Activated CD4-positive, alpha-beta T cell treated with anti-CD3 and anti-CD28 coated beads, Interleukin-2, Interleukin-6, amounts not matched to agents 100 ng/mL and 50 ng/mL, durations not matched to agents 16 hours and 8 hours (primary cell): ENCODE results near the gene CST2.
"Not testable (repeated sequence)": the region's sequence is repeated elsewhere in the genome, so short reads cannot be mapped to it uniquely, and the experiment has no call there.

ENCODE experiments used
- DNase-seq: peaks from one replicate; pipeline ENCODE4 v3.0.0-alpha.2; 2020

CST2 gene

GRCh38 chr20:23826541-23827021 lies at the start of gene CST2:
Gene CST2 (minus strand): TSS chr20:23826729. CDS start chr20:23826660, 69 bp downstream.
- DNase-seq, result no peak

DNA sequence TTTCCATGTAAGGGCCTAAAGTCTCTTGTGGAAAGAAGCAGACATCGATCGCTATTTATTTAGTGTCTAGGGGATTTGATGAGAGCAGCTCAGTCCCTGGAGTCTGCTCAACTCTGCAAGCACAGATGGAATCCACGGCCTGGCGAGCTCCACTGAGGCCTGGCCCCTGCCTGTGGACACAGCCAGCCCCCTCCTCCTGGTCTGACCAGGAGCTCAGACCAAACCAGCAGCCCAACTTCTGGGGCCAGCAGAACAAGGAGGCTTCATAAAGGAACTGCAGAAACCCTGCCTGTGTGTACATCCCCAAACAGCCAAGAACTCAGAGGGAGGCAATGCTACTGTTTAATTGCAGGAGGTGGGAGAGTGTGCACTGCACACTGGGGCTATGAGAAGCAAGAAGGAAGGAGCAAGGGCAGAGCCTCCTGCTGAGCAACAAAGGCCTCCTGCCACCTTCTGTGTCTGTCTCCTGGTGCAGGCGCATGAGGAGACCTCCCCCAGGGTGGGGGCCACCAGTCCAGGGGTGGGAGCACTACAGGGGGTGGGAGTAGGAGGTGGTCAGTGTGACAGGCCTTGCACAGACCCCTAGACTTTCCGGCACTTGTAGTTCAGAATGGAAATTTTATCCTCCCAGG lies 49.2 kb upstream of the CST2 start:
- DNase-seq, result no peak

DNA sequence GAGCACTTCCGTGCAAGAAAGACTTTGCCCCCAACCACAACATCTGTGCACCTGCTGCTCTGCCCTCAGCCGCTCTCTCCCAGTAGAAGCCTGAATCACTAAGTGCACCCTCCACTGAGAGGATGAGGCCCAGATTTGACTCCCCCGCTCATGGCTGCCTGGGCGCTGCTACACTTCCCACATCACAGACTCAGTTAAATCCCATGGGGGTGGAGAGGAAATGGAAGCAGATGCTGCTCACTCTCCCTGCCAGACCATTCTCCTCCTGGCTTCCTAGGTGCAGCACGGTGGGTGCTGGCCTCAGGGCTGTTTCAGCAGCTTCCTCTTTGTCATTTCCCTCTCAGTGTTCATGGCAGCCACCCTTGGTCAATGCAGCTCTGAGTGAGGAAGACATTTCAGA lies 48.2 kb upstream of the CST2 start:
- DNase-seq, result no peak

- no peak for DNase-seq
These were observed 47.0 kb upstream of the CST2 start for GRCh38 chr20:23873370-23874015.

DNA sequence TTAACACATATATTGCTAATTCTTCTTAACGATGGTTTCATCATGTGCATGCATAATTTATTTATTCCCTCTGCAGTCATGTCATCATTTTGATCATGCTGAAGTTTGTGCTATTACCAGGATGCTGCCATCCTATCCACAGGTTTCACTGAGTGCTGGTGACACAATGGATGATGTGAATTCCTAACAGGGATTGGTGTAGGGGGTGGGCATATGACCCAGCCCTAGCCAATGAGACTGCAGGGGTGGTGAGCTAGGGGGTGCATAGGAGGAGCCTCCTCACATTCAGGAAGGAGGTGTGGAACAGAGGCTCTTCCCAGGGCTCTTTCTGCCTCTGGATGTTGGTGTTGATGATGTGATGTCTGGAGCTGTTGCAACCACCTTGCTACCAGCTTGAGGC lies 45.5 kb upstream of the CST2 start:
- no peak for DNase-seq

DNA sequence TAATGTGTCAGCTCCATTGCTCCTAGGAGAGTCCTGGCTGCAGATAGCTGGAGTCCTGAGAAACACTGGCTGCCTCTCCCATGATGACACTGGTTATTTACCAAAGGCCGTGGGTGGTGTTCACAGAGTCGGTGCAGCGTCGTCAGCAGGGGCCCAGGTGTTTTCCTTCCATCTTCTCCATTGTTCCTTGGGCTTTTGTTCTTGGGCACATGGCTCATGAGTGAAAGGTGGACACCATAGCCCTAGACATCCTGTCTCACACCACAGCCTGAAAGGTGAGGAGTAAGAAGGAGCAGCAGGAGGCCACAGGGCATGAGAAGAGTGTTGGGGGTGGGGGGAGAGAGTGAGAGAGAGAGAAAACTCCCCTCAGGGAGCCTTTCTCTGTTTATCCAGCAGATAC lies 43.9 kb upstream of the CST2 start:
- DNase-seq, result no peak

DNA sequence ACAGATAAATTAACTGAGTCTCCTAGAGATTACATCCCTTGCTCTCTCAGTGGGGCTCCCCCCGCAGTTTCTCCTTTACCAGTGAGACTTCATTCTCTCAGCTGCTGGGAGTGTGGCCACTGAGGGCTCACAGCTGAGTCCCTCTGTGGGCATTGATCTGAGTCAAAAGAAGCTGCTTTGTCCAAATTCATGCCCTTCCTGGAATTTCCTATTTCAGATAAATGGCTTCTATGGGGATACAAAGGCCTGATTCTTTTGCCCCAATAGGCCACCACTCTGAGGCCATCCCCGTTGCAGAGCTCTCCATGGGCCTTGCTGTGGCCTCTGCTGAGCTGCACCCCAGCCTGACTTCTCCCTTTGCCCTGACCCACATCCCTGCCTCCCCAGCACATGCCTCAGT lies 43.0 kb upstream of the CST2 start:
- no peak for DNase-seq

DNA sequence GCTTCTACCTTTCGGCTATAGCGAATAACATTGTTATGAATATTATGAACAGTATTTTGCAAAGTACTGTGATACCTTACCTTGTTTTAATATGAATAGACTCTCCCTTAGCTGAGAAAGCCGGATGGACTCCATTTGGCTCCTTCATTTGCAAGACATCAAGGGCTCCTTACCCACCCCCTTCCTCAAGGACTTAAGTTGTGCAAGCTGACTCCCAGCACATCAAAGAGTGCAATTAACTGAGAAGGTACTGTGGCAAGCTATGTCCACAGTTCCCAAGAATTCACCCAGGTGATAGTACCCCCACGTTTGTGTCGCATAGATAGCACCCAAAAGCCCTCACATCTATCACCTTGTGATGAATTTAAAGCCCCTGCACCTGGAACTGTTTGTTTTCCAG lies 41.8 kb upstream of the CST2 start:
- DNase-seq, result no peak

DNA sequence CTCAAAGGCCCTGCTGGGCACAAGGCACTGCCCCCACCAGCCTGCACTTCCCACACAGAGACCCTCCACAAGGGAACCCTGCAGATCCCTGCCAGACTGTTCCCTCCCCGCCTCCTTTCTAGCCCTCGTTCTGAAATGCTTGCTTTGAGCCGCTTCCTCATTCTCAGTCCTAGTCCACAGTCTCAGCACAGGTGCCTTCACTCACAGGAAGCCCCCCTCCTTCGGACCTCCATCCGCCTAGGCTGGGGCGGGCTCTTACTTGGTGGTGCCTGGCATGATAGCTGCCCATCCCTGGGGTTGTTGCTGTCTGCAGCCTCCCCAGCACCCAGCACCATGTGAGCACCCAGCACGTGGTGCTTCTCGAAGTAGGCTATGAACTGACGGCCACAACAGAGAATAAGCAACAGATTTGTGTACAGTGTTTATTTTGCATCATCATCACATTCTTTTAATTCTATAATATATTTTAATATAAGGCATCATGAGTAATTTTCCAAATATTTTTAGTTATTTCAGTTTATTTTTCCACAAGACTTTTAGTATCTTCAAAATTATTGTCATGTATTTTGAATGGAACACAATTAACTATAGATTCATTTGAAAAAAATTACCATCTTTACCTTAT lies 40.7 kb upstream of the CST2 start:
- no peak for DNase-seq

- not testable (repeated sequence) for DNase-seq
These were observed 34.2 kb upstream of the CST2 start for GRCh38 chr20:23860771-23861170.

DNA sequence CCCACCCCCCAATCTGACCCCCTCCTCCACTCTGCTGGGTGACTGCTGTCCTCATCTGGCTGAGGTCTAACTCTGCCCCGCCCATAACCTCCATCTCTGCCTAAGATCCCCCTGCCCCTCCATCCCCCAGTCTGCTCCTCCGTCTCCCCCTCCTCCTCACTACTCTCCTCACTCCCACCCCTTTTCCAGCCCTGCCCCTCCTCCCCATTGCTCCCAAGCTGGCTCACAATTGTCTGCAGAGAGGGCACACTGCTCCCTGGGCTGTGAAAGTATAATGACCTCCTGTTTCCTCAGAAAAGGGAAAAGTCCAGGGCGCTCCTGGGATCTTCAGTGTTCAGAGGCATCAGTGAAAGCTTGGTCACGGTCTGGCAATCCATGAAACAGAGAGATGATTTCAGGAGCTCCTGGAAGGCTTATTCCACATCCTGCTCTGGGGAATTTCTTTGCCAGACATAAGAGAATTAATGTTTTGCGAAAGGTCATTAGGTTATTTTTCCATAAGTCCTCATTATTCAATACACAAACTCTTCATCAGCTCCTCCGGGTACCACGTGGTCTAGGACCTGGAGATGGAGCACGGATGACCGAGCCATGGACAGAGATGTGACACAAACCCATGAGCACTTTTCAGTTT lies 31.6 kb upstream of the CST2 start:
- no peak for DNase-seq

- no peak for DNase-seq
These were observed 30.2 kb upstream of the CST2 start for GRCh38 chr20:23856736-23857135.

DNA sequence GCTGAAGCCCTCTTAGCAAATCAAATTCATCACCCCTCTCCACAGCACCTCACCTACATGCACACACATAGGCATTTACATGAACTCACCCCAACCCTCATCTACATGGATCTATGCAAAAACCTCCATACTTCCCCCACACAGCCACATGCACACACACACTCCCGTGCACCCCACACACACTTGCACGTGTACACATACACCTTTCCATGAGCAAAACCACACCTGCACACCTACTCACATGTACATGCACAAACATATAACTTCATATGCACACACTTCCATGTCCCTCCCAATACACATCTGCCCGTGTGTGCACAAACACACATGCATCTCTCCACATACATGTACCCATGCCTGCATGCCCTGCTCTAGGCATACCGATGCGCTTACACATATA lies 29.7 kb upstream of the CST2 start:
- no peak for DNase-seq

DNA sequence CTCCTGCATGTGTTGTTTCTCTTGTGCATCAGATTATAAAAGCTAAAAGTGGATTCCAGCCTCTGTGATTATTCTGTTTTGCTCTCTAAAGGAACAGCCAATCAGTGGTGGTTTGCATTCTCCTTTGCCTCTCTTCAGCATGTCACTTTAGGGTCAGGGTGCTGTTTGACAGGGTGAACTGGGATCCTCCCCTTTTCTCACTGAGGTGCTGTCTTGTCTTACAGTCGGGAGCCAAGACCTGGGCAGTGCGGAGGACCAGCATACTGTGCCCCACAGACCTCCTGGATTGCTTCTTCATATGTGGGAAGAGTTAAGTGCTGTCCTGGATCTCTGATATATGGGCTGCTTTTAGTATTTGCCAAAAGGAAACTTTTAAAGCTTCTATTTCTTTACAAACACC lies 15.2 kb upstream of the CST2 start:
- DNase-seq, result no peak

DNA sequence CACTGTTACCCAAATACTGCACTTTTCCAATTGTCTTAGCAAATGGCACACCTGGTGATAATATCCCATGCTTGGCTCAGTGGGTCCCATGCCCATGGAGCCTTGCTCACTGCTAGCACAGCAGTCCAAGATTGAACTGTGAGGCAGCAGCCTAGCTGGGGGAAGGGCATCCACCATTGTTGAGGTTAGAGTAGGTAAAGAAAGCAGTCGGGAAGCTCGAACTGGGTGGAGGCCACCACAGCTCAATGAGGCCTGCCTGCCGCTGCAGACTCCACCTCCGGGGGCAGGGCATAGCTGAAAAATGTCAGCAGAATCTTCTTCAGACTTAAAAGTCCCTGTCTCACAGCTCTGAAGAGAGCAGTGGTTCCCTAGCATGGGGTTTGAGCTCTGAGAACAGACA lies 9.2 kb upstream of the CST2 start:
- no peak for DNase-seq

GRCh38 chr20:23832775-23833513 lies 6.4 kb upstream of the CST2 start:
- no peak for DNase-seq

- DNase-seq, result not testable (repeated sequence)
These were observed 5.4 kb upstream of the CST2 start for GRCh38 chr20:23831961-23832360.

DNA sequence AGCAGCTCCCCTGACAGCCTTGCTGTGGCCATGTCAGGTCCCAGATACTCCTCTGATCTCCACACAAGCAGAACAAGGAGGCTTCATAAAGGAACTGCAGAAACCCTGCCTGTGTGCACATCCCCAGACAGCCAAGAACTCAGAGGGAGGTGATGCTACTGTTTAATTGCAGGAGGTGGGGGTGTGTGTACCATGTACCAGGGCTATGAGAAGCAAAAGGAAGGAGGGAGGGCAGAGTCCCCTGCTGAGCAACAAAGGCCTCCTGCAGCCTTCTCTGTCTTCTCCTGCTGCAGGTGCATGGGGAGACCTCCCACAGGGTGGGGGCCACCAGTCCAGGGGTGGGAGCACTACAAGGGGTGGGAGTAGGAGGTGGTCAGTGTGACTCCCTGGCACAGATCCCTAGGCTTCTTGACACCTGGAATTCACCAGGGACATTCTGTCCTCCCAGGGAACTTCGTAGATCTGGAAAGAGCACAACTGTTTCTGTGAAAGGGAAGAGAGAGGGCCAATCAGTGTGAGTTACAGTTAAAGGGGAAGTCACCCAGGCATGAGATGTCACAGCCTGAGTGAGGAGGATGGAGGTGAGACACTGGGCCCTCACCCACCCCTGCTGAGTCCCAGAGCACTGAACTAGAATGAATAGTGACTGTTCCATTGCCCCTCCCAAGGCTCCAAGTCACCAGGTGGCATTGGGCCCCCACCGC lies 2.8 kb downstream of the CST2 start:
- no peak for DNase-seq

DNA sequence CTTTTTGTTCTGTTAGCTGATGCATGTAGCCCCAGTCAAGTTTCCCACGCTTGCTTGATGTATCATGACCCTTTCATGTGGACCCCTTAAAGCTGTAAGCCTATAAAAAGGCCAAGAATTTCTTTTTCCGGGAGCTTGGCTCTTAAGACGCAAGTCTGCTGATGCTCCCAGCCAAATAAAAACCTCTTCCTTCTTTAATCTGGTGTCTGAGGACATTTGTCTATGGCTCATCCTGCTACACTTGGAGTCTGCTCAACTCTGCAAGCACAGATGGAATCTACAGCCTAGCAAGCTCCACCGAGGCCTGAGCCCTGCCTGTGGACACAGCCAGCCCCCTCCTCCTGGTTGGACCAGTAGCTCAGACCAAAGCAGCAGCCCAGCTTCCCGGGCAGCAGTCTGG lies 3.4 kb downstream of the CST2 start:
- no peak for DNase-seq

- no peak for DNase-seq
These were observed 6.0 kb downstream of the CST2 start for GRCh38 chr20:23820493-23820892.

- DNase-seq, result not testable (repeated sequence)
These were observed 15.0 kb downstream of the CST2 start for GRCh38 chr20:23811559-23811958.

- DNase-seq, result not testable (repeated sequence)
These were observed 16.2 kb downstream of the CST2 start for GRCh38 chr20:23810349-23810748.

- DNase-seq, result no peak
These were observed 25.7 kb downstream of the CST2 start for GRCh38 chr20:23800865-23801264.
